Stimulated activated CD8-positive, alpha-beta memory T cell treated with anti-CD3 and anti-CD28 coated beads, Interleukin-2, amount 100 ng/mL, for 48 hours (primary cell): ENCODE data around the gene NCR2.

Experiments used
- DNase-seq, 2 donors: peaks; one replicate each; pipeline ENCODE4 v3.0.0-alpha.2; 2020; ENCODE audit warnings: low read depth in 2 of 2

The NCR2 gene

DNA sequence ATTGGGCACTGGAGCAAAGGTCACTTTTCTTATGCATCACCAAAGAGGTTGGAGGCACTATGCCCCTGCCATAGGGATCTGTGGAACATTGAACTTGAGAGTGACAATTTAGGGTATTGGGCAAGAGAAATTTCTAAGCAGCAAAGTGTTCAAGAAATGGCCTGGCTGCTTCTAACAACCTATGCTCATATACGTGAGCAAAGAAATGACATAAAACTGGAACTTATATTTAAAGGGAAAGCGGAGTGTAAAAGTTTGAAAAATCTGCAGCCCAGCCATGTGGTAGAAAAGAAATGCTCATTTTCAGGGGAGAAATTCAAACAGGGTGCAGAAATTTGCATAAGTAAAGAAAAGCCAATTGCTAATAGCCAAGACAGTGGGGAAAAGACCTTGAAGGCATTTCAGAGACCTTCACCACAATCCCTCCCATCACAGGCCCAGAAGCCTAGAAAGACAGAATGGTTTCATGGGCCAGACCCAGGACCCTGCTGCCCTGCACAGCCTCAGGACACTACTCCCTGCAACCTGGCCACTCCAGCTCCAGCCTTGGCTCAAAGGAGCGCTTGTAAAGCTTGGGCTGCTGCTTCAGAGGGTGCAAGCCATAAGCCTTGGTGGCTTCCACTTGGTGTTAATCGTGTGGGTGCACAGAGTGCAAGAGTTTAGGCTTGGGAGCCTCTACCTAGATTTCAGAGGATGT is 24.4 kb downstream of the NCR2 start:
- no peak for DNase-seq

DNA sequence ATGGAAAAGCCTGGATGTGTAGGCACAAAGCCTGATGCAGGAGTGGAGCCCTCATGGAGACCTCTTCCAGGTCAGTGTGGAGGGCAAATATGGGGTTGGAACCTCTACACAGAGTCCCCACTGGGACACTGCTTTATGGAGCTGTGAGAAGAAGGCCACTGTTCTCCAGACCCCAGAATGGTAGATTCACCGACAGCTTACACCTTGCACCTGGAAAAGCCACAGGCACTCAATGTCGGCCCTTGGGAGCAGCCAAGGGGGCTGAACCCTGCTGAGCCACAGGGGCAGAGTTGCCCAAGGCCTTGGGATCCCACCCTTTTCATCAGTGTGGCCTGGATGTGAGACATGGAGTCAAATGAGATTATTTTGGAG is 24.9 kb downstream of the NCR2 start:
- DNase-seq: no peak

DNA sequence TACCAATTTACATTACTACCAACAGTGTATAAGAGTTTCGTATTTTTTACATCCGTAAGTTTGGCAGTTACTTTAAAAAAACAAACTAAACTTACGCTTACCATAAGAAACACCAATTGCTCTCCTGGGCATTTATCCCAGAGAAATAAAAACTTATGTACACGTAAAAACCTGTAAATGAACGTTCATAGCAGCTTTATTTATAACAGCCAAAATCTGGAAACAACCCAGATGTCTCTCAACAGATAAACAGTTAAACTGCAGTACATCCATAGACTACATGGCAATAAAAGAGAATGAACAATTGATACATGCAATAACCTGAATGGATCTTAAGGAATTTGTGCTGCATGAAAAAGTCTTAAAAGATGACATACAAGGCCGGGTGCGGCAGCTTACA is 30.7 kb downstream of the NCR2 start:
- no peak for DNase-seq

DNA sequence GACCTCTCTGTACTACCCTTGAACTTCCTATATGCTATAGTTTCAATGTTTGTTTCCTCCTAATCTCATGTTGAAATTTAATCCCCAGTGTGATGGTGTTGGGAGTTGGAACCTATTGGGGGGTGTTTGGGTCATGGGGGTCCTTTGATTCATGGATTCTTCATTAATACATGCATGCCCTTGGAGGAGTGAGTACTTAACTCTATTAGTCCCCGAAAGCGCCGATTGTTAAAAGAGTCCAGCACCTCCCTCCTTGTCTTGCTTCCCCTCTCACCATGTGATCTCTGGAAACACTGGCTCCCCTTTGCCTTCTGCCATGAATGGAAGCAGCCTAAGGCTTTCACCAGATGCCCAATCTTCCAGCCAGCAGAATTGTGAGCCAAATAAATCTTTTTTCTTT is 31.7 kb downstream of the NCR2 start:
- no peak for DNase-seq

- DNase-seq: no peak
These were observed 32.3 kb downstream of the NCR2 start for GRCh38 chr6:41367700-41368099.

GRCh38 chr6:41370488-41371111 is 35.2 kb downstream of the NCR2 start:
- DNase-seq: no peak

DNA sequence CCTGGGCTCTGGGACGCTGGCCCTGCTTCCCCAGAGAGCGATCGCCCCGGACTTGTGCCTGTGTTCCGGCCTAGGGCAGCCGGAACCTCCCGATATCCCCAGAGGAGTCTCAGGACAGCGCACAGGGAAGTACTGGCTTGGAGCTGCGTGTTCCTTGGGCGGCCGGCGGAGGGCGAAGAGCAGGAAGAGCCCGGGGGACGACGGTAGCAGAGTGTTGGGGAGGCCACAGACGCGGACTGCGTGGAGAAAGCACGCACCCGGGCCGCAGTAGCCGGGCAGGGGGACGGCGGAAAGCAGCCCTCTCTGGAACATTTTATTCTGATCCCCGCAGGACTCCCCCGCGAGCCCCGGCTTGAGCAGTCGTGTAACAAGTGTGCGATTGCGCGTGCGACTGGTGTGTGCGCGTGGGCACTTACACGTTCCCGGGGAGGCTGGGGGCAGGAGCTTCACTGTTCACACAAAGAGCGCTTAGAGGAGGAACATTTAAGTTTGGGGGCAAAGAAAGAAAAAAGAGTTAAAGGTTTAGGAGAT is 36.1 kb downstream of the NCR2 start:
- no peak for DNase-seq

DNA sequence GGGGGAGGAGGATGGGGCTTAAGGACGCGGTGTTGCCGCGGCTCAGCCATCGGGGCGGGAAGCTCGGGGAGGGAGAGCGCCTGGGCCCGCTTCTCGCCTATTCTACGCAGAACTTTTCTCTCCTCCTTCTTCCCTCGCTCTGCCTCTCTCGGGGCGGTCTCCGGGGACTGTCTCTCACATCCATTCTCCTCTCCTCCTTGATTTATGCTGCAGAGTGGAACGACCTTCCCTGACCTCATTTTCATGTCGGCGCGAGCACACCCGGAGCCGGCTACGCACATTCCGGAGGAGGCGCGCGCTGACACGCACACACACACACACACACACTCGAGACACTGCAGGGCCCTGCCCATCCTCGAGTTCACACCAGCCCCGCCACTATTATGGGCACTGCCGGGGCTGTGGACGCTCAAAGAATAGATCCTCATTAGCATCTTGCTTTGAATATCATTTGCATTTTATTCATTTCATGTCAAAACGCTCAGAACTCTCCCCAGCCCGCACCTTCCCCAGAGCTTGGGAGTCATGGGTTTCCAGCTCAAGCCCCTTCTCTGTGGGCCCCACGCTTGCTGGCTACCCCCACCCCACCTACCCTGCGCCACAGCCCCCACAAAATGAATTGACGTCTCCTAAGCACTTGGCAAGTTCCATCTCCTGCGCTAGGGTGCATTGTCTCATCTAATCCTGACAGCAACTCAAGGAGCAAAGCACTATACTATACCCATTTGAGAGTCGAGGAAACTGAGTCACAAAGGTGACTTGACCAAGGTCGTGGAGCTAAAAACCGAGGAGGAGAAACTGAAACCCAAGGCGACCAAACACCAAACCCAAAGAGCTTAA is 36.8 kb downstream of the NCR2 start:
- DNase-seq: no peak

DNA sequence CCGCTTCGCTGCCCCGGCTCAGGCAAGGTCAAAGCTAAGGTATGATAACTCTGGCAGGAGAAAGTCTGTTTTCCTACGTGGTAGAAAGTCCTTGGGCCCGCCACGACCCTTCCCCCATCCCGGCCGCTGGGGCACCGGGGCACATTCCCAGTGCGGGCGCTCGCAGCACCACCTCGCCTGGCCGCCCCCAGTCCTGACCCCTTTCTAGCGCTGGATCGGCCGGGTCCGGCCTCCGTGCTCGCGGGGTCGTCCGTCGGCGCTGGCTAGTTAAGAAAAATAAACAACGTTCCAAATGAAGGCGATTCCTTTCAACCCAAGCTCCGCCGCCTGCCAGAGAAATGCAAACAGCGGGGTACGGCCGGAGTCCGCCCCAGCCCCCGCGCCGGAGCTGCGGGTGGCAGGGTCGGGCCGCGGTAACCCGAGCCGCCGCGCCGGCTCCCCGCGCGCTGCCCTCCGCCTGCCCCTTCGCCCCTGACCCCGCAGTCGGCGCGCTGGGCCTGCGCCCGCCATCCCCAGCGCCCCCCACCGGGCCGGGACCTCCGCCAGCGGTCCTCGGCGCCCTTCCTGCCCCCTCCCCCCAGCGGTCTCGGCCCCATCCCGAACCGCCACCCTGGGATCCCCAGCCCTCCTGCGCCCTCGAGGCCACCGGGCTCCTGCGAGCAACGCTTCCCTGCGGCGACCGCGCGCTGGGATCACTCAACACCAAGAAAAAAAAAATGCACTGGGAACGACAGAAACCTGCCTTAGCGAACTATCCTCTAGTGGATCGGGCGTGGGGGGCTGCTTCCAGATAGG is 37.6 kb downstream of the NCR2 start:
- no peak for DNase-seq

DNA sequence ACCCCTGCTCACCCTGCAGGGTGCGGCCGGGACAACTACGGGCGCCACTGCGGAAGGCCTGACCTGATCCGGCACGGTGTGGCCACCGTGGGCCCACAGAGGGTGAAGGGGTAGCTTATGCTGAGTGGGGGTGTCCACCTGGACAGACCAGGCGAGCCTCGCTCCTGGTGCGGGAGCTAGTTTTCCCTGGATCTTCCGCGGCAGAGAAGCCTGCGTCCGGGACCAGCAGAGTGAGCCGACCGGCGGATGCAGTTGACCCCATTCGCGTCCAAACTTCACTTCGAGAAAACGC is 38.2 kb downstream of the NCR2 start:
- no peak for DNase-seq

GRCh38 chr6:41373919-41374617 is 38.7 kb downstream of the NCR2 start:
- no peak for DNase-seq

- DNase-seq: no peak
These were observed 39.5 kb downstream of the NCR2 start for GRCh38 chr6:41374618-41375590.

DNA sequence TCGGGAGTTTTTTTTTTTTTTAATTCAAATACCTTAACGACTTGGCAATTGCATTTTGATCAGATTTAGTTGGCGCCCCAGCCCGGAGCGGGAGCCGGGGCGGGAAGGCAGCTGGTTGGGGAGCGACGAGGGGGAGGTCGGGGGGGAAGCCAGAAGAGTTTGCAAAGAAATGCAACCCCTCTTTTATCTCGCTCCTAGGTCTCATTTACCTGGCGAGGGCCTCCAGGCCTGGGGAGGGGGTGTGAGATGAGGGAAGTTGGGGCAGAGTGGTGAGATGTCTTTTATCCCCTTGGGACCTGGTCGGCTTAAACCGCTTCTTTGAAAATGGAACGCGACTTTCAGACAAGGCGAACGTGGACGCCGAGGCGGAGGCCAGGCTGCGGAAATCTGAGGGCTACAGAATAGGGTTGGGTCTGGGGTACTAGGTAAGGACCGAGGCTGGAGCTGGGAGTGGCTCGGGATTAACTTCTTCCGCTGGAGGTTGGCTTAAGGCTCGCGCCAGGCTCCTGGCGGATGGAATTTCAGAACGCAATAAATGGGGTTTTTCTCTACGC is 40.3 kb downstream of the NCR2 start:
- DNase-seq: no peak

DNA sequence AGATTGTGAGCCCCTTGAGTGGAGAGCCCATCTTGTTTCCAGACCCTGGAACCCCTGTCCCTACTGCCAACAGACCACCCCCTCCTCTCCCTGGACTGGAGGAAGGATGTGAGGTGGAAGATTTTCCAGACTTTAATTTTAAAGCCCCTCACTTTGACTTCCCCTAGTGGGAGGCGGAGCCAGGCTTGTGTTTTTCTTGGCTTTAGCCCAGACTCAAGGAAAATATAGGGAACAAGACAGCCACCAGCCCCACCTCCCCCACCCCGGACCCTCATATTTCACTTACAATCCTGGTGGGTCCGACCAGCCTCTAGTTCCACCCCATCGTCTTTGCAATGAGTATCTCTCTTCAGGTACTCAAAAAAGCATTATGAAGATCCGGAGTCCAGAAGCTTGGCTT is 40.8 kb downstream of the NCR2 start:
- no peak for DNase-seq

GRCh38 chr6:41377071-41377470 is 41.7 kb downstream of the NCR2 start:
- no peak for DNase-seq

DNA sequence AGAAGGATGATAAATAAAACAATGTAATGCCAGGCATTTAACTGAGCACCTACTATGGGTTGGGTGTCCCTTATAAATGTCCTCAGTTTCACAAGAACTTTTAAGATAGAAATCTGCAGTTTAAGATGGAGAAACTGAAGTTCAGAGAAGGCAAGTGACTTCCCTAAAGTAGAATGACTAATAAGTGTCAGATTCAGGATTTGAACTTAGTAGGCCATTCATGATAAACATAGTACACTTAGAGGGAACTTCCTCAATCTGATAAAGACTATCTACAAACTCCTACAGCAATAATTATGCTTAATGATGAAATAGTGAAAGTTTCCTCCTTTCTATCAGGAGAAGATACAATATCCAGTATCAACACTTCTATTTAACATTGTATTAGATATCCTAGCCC is 43.9 kb downstream of the NCR2 start:
- DNase-seq: no peak

GRCh38 chr6:41386594-41386993 is 51.2 kb downstream of the NCR2 start:
- no peak for DNase-seq

DNA sequence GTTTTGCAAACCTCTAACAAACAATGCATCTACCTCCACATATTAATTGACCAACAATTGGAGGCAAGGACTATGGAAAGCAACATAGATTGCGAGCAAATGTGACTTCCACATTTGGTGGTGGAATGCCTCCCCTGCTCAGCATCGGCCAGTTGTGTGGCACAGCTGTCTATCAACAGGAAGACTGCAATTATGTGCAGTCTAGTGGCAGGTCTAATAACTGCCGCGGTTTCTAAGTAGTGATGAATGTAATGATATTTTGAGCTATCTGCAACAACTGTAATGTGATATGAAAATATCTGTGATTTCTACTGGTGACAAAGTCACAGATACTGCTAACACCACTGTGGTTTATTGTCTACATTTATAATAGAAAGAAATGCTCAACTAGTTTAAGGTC is 56.8 kb downstream of the NCR2 start:
- no peak for DNase-seq

DNA sequence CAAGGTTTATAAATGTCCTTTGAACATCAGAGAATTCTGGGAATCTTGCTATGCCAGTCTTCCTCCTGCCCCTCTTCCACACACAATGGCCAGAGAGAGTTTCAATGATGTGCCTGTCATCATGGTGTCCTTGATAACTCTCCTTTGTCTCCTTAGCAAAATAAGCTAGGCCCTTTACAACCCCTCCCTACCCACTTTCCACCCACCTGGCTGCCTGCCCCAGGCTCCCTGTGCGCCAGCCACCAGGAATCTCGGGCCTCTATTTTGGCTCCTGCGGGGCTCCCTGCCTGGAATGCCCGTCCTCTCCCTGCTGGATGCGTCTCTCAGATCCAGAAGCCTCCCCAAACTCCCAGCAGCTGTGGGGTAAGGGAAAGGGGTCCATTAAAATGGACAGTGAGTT is 60.9 kb downstream of the NCR2 start:
- no peak for DNase-seq

- DNase-seq: no peak
These were observed 64.0 kb downstream of the NCR2 start for GRCh38 chr6:41399424-41399823.
